Vagina (tissue), 2 donors: ENCODE measurements around the gene FGF22. TPM values are rescaled to one million over a fixed set of nuclear protein-coding genes. Genes with fewer than 3 reads are reported as not detected.
"Not testable (repeated sequence)": the region's sequence is repeated elsewhere in the genome, so short reads cannot be mapped to it uniquely, and the experiment has no call there.

Experiments
- DNase-seq, 2 donors: peaks; one replicate each; pipeline ENCODE4 v3.0.0-alpha.2; 2017; ENCODE audit errors: extremely low spot score in 2 of 2
- H3K27ac ChIP-seq: fragments of 200-600 bp; sonication (generic); one replicate; pipeline ENCODE4 v1.5.1; 2019
- H3K27me3 ChIP-seq: fragments of 200-600 bp; sonication (generic); one replicate; pipeline ENCODE4 v1.5.1; 2019
- H3K36me3 ChIP-seq, 2 donors: fragments of 200-600 bp; sonication (generic); one replicate each; pipeline ENCODE4 v1.5.1; 2017 to 2019
- H3K4me1 ChIP-seq: fragments of 200-600 bp; sonication (generic); one replicate; pipeline ENCODE4 v1.5.1; 2019
- H3K4me3 ChIP-seq, 2 donors: fragments of 200-600 bp; sonication (generic); 1 replicate in 1 of 2; 2 replicates in 1 of 2; pipeline ENCODE4 v1.5.1; 2016 to 2019
- H3K9me3 ChIP-seq: fragments of 200-600 bp; sonication (generic); one replicate; pipeline ENCODE4 v1.5.1; 2019
- CTCF ChIP-seq, 3 experiments: fragments of 450-650 bp in 2 of 3; fragments of 200-600 bp in 1 of 3; sonication (generic) in 1 of 3; IDR thresholded peaks; one replicate each; pipeline ENCODE4 v1.5.1; 2017 to 2019; ENCODE audit warnings: antibody characterized with exemption in 3 of 3, mild to moderate bottlenecking in 2 of 3, moderate library complexity in 2 of 3
- POLR2A ChIP-seq, 2 donors: fragments of 450-650 bp; IDR thresholded peaks; one replicate each; pipeline ENCODE4 v1.6.1; 2017; ENCODE audit warnings: antibody characterized with exemption in 2 of 2, mild to moderate bottlenecking in 2 of 2, moderate library complexity in 2 of 2
- POLR2AphosphoS5 ChIP-seq, 2 donors: sonication (generic); formaldehyde crosslinking; IDR thresholded peaks; one replicate each; pipeline ENCODE4 v1.9.0; 2017; ENCODE audit warnings: antibody characterized with exemption in 2 of 2, mild to moderate bottlenecking in 2 of 2, low read depth in 1 of 2; ENCODE audit not compliant: insufficient read depth in 1 of 2
- intact Hi-C: fragments of 100-400 bp; cut with DNase I; formaldehyde crosslinking; loops from one replicate; pipeline ENCODE4 v1.15.1; 2023
- total RNA-seq: library from RNA; depleted of rRNA; stranded (reverse); fragments of >200 nt; gene quantifications from one replicate; pipeline ENCODE4 v1.2.3, GENCODE V29; 2016

The FGF22 gene
- total RNA-seq, 1 donor from 2014 or later: not detected

DNA sequence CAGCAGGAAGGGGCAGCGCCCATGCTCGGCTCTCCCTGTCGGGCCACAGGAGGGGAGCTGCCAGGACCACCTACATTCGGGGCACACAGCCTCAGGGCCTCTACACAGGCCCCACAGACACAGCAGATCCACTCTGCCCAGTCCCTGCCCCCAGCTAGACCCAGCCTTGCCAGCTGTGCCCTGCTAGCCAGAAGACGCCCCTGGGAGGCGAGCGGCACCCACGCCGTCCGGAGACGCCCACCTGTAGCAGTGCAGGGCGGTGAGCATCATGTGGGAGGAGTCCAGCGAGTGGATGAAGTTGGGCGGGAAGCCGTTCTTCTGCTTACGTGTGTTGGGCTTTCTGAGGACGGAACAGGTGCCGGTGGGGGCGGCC lies 21.4 kb upstream of the FGF22 start:
- Histone ChIP-seq H3K4me1 (no peaks in the 10 kb centered on the region), H3K27me3 (no peaks in the 10 kb centered on the region), H3K9me3 (no peaks in the 10 kb centered on the region), H3K27ac (no peak overlapping the region), H3K4me3 (no peak overlapping the region), H3K36me3 (peaks cover 0 to 54% of the 10 kb centered on the region in 2 donors)
- TF ChIP-seq POLR2A (IDR thresholded peaks at IDR 0.05) (no peak), CTCF (IDR thresholded peaks at IDR 0.05) (no peak), POLR2AphosphoS5 (IDR thresholded peaks at IDR 0.05; ENCODE audit: insufficient read depth in 1 of 2, low read depth in 1 of 2) (no peak)
- no peak for DNase-seq
- intact Hi-C loops: no loop called here

- TF ChIP-seq POLR2AphosphoS5 (IDR thresholded peaks at IDR 0.05; ENCODE audit: insufficient read depth in 1 of 2, low read depth in 1 of 2): no peak
- TF ChIP-seq CTCF (IDR thresholded peaks at IDR 0.05): no peak
- TF ChIP-seq POLR2A (IDR thresholded peaks at IDR 0.05): no peak
- Histone ChIP-seq H3K27me3 (no peaks in the 10 kb centered on the region), H3K9me3 (no peaks in the 10 kb centered on the region), H3K27ac (no peak overlapping the region), H3K4me1 (no peaks in the 10 kb centered on the region), H3K4me3 (no peak overlapping the region), H3K36me3 (peaks cover 0 to 54% of the 10 kb centered on the region in 2 donors)
- intact Hi-C loops: no loop called here
- DNase-seq: no peak
Observed at GRCh38 chr19:618674-619285, 20.9 kb upstream of the FGF22 start.

GRCh38 chr19:619286-620002 lies 20.2 kb upstream of the FGF22 start:
- intact Hi-C loops: no loop called here
- H3K9me3 ChIP-seq: no peaks in the 10 kb centered on the region
- peaks cover 0 to 54% of the 10 kb centered on the region in 2 donors for H3K36me3 ChIP-seq
- H3K4me3 ChIP-seq: no peak overlapping the region
- TF ChIP-seq POLR2AphosphoS5 (IDR thresholded peaks at IDR 0.05; ENCODE audit: insufficient read depth in 1 of 2, low read depth in 1 of 2) (no peak), CTCF (IDR thresholded peaks at IDR 0.05) (no peak), POLR2A (IDR thresholded peaks at IDR 0.05) (no peak)
- DNase-seq: no peak
- H3K27ac ChIP-seq: no peak overlapping the region
- H3K4me1 ChIP-seq: no peaks in the 10 kb centered on the region
- H3K27me3 ChIP-seq: no peaks in the 10 kb centered on the region

GRCh38 chr19:620166-620862 lies 19.4 kb upstream of the FGF22 start:
- intact Hi-C loops: no loop called here
- H3K9me3 ChIP-seq: no peaks in the 10 kb centered on the region
- no peaks in the 10 kb centered on the region for H3K27me3 ChIP-seq
- peaks cover 0 to 54% of the 10 kb centered on the region in 2 donors for H3K36me3 ChIP-seq
- H3K4me1 ChIP-seq: no peaks in the 10 kb centered on the region
- DNase-seq: no peak
- no peak overlapping the region for H3K27ac ChIP-seq
- TF ChIP-seq POLR2A (IDR thresholded peaks at IDR 0.05): no peak
- TF ChIP-seq POLR2AphosphoS5 (IDR thresholded peaks at IDR 0.05; ENCODE audit: insufficient read depth in 1 of 2, low read depth in 1 of 2): no peak
- TF ChIP-seq CTCF (IDR thresholded peaks at IDR 0.05): no peak
- no peak overlapping the region for H3K4me3 ChIP-seq

DNA sequence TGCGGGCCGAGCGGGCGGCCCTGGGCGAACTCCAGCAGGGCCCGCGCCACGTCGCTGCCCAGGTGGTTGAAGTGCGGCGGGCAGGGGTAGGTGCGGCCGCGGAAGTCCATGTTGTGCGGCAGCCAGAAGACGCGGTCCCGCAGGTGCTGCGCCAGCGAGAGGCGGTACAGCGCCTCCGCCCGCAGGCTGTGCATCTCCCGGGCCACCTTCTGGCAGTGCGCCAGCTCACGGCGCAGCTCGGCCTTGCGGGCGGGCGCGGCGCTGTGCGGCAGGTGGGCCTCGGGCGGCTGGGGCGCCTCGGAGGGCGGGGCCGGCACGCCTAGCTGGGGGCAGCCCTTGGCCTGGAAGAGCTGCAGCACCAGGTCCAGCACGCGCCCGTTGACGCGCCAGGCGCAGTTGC lies 18.5 kb upstream of the FGF22 start:
- H3K27me3 ChIP-seq, H3K4me3 ChIP-seq, H3K9me3 ChIP-seq, DNase-seq, H3K4me1 ChIP-seq, H3K27ac ChIP-seq, intact Hi-C loops: not testable (repeated sequence)
- H3K36me3 ChIP-seq: peaks cover 0 to 54% of the 10 kb centered on the region in 2 donors
